SIG-M5 treated with dmso at 0.1 percent for 504 hours (cell line): ENCODE data around the gene ART5.

Experiments used
- DNase-seq: peaks from one replicate; lab custom pipeline; 2025; ENCODE audit not compliant: unreplicated experiment; lab: John Stamatoyannopoulos, UW

The ART5 gene

GRCh38 chr11:3641701-3642070, at the start of gene ART5:
Gene ART5 (minus strand): TSS chr11:3641992. CDS start chr11:3641862, 130 bp downstream.
- DNase-seq: no peak

- DNase-seq: no peak
Observed at GRCh38 chr11:3686751-3687150, 45.0 kb upstream of the ART5 start.

- no peak for DNase-seq
Observed at GRCh38 chr11:3685923-3686322, 44.1 kb upstream of the ART5 start.

GRCh38 chr11:3684819-3685172, 43.0 kb upstream of the ART5 start:
- no peak for DNase-seq

GRCh38 chr11:3684129-3684818, 42.5 kb upstream of the ART5 start:
- no peak for DNase-seq

GRCh38 chr11:3683039-3683438, 41.2 kb upstream of the ART5 start:
- no peak for DNase-seq

- DNase-seq: no peak
Observed at GRCh38 chr11:3679077-3679476, 37.3 kb upstream of the ART5 start.

- no peak for DNase-seq
Observed at GRCh38 chr11:3675971-3676370, 34.2 kb upstream of the ART5 start.

- DNase-seq: no peak
Observed at GRCh38 chr11:3674189-3674588, 32.4 kb upstream of the ART5 start.

GRCh38 chr11:3671334-3672254, 29.8 kb upstream of the ART5 start, which contains the start of gene CHRNA10:
Gene CHRNA10 (minus strand): TSS chr11:3671384. CDS start chr11:3671312, 72 bp downstream.
- DNase-seq: no peak

- no peak for DNase-seq
Observed at GRCh38 chr11:3669742-3670183, 28.0 kb upstream of the ART5 start.

GRCh38 chr11:3669128-3669527, 27.3 kb upstream of the ART5 start:
- no peak for DNase-seq

GRCh38 chr11:3667149-3668035, 25.6 kb upstream of the ART5 start:
- no peak for DNase-seq

GRCh38 chr11:3666023-3666530, 24.3 kb upstream of the ART5 start:
- no peak for DNase-seq

GRCh38 chr11:3665336-3666022, 23.7 kb upstream of the ART5 start:
- DNase-seq: peak; percentile 38

- DNase-seq: no peak
Observed at GRCh38 chr11:3664032-3664630, 22.3 kb upstream of the ART5 start.

- no peak for DNase-seq
Observed at GRCh38 chr11:3662856-3663255, 21.1 kb upstream of the ART5 start.

GRCh38 chr11:3660960-3661359, 19.2 kb upstream of the ART5 start:
- DNase-seq: no peak

- DNase-seq: no peak
Observed at GRCh38 chr11:3659595-3660515, 18.1 kb upstream of the ART5 start.
